ENCODE measurements around the gene LIME1.

LIME1 gene

GRCh38 chr20:63690898-63691710, 45.4 kb upstream of the LIME1 start:
- no peak for TF ChIP-seq CTCF (IDR thresholded peaks at IDR 0.05; ENCODE audit: low read depth, low read length)
- DNase-seq (ENCODE audit: extremely low read depth, low read depth), result no peak

GRCh38 chr20:63691711-63692435, 44.6 kb upstream of the LIME1 start:
- DNase-seq (ENCODE audit: extremely low read depth, low read depth), result no peak
- no peak for TF ChIP-seq CTCF (IDR thresholded peaks at IDR 0.05; ENCODE audit: low read depth, low read length)

- no peak; the same call in 1 of the 2 replicates for TF ChIP-seq CTCF (IDR thresholded peaks at IDR 0.05; ENCODE audit: low read depth, low read length)
- DNase-seq (ENCODE audit: extremely low read depth, low read depth), result no peak
These were observed 43.9 kb upstream of the LIME1 start for GRCh38 chr20:63692436-63693082.

- no peak for DNase-seq (ENCODE audit: extremely low read depth, low read depth)
- no peak for TF ChIP-seq CTCF (IDR thresholded peaks at IDR 0.05; ENCODE audit: low read depth, low read length)
These were observed 43.3 kb upstream of the LIME1 start for GRCh38 chr20:63693083-63693732.

GRCh38 chr20:63693733-63694583, 42.5 kb upstream of the LIME1 start:
- no peak for DNase-seq (ENCODE audit: extremely low read depth, low read depth)
- no peak for TF ChIP-seq CTCF (IDR thresholded peaks at IDR 0.05; ENCODE audit: low read depth, low read length)

- DNase-seq (ENCODE audit: extremely low read depth, low read depth), result no peak
- TF ChIP-seq CTCF (IDR thresholded peaks at IDR 0.05; ENCODE audit: low read depth, low read length), result no peak
These were observed 41.7 kb upstream of the LIME1 start for GRCh38 chr20:63694584-63695423.

Data from AG09319 (cell line).